ENCODE measurements around the gene RFX4.

DNA sequence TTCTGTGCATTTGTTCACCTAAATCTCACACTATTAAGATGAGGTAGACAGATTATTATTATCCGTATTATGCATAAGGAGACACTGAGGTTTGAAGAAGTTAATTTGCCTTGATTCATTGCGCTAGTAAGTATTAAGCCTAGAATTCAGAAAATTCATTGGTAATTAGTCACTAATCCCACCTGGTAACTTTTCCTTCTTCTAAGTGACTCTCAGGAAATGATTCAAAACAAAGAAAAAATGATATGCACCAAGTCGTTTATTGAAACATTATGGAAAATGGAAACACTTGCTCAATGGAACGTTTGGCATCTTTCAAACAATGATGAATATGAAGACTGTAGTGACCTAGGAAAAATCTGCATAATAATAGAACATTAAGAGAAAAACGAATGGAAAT, 15.2 kb downstream of the RFX4 start:
- TF ChIP-seq, protein P1, sequence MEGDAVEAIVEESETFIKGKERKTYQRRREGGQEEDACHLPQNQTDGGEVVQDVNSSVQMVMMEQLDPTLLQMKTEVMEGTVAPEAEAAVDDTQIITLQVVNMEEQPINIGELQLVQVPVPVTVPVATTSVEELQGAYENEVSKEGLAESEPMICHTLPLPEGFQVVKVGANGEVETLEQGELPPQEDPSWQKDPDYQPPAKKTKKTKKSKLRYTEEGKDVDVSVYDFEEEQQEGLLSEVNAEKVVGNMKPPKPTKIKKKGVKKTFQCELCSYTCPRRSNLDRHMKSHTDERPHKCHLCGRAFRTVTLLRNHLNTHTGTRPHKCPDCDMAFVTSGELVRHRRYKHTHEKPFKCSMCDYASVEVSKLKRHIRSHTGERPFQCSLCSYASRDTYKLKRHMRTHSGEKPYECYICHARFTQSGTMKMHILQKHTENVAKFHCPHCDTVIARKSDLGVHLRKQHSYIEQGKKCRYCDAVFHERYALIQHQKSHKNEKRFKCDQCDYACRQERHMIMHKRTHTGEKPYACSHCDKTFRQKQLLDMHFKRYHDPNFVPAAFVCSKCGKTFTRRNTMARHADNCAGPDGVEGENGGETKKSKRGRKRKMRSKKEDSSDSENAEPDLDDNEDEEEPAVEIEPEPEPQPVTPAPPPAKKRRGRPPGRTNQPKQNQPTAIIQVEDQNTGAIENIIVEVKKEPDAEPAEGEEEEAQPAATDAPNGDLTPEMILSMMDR (conservative IDR thresholded peaks at IDR 0.05 in 1 of 2, IDR thresholded peaks at IDR 0.05 in 1 of 2; ENCODE audit: extremely low read depth in 1 of 2, insufficient read depth in 1 of 2, low read depth in 1 of 2, low read length in 2 of 2), result no peak
- TF ChIP-seq EZH2 (IDR thresholded peaks at IDR 0.05; ENCODE audit: borderline replicate concordance, low read length), result no peak

All from mammary epithelial cell (primary cell).